Activated T-cell treated with anti-CD3 and anti-CD28 coated beads, Interleukin-2, amount 50 U/mL, for 4 hours (primary cell): ENCODE data around the gene ULK4. TPM values are rescaled to one million over a fixed set of nuclear protein-coding genes. Genes with fewer than 3 reads are reported as not detected.
"Not testable (repeated sequence)": the region's sequence is repeated elsewhere in the genome, so short reads cannot be mapped to it uniquely, and the experiment has no call there.

ENCODE experiments used
- ATAC-seq, 2 donors: fragments of 200-7000 bp; cut with Tn5 transposase; one replicate each; pipeline ENCODE4 v1.10.0; 2021
- DNase-seq: peaks from one replicate; pipeline ENCODE4 v3.0.0-alpha.2; 2020
- H3K27me3 Mint-ChIP-seq: one replicate; pipeline ENCODE4 v1.8.0; 2021; ENCODE audit warnings: low read depth, mixed read lengths
- H3K36me3 Mint-ChIP-seq: one replicate; pipeline ENCODE4 v1.8.0; 2022; ENCODE audit warnings: mixed read lengths; ENCODE audit not compliant: insufficient read depth
- H3K4me1 Mint-ChIP-seq: one replicate; pipeline ENCODE4 v1.8.0; 2021; ENCODE audit warnings: low read depth, mixed read lengths
- H3K4me3 Mint-ChIP-seq: one replicate; pipeline ENCODE4 v1.8.0; 2021; ENCODE audit warnings: mild to moderate bottlenecking, moderate library complexity, mixed read lengths
- H3K9me3 Mint-ChIP-seq: one replicate; pipeline ENCODE4 v1.8.0; 2021; ENCODE audit warnings: mixed read lengths
- total RNA-seq, 3 donors: library from RNA; stranded (reverse); gene quantifications; one replicate each; pipeline ENCODE4 v1.2.1, GENCODE V29; 2021

ULK4 gene
- total RNA-seq, 3 donors from 2014 or later = 7.3 to 8.8 (median 8.2) TPM

DNA sequence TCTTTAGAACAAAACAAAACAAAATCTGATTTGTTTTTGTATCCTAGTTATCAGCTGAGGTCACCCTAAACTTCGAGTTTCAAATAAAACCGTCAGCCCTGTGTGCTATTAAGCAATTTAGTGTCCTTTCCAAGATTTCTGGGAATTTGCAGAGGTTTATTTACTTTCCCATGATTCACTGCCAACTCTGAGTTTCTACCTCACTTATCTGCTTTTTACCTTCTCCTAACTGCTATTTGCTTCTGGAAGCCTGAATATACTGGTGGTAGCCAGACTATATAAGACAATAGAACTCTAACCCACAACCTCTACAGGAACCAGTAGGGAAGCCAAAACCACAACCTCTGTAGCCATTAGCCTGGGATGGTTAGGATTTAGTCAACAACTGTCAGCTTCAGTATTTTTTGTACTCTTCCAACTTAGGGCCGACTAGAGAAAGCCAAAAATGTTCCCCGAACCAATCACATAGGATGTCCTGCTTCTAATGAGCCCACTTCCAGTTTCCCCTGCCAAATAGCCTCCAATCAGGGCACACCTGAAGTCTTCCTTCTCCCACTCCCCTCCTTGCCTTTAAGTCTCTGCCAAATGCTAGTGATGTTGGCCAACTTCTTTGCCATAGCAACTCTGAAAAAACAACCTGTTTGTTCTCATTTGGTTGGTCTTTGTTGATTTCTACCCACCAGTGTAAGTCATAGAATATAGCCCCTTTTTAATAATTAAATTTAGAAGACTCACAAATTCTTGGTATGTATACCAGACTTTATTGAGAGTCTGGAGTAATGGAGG lies 273.1 kb downstream of the ULK4 start:
- Mint-ChIP-seq H3K9me3 (peaks cover 4% of the 10 kb centered on the region), H3K36me3 (peaks cover 17% of the 10 kb centered on the region), H3K27me3 (no peaks in the 10 kb centered on the region), H3K4me3 (no peak overlapping the region), H3K4me1 (peaks cover 2% of the 10 kb centered on the region)
- ATAC-seq = no peak
- no peak for DNase-seq

DNA sequence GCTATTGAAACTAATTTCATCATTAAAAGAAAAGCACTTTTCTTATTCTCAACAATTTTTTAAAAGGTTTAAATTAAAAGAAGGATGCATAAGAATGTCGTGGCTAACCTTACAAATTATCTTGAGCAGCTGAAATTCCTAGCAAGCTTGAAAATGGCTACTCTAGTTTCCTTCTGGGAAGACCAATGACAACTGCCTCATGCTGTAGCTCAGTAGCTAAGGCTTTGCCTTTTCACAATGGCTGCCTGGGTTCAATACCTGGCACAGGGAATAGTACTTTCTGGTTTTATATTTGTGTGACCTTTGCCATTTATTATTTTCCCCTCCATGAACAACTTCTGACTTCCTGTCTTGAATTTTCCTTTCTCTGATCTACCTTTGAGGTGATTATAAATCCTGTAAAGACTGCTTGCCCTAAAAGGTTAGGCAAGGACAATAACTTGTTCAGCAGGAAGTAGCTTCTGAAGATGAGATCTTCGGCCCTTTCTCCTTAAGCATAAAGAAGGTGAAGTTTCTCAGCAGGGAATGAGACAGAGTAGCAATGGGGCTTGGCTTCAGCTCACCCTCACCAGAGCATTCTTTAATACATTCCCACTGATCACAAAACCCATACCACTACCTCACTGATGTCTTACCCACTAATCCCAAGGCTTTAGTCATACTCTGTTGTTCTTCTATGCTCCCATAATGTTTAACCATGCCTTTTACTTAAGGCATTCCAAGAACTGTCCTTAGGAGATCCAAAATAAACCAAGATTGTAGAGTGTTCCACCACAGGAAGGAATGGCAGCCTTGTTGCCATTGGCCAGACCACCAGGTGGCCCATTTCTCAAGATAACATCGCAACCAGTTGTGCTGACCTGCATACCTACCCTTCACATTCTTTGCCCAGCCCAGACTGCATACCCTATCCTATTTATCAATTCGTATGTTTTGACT lies 276.8 kb downstream of the ULK4 start:
- DNase-seq (no peak), ATAC-seq (no peak)
- no peak overlapping the region for H3K4me3 Mint-ChIP-seq
- no peaks in the 10 kb centered on the region for H3K4me1 Mint-ChIP-seq
- peaks cover 26% of the 10 kb centered on the region for H3K36me3 Mint-ChIP-seq
- H3K27me3 Mint-ChIP-seq = no peaks in the 10 kb centered on the region
- no peaks in the 10 kb centered on the region for H3K9me3 Mint-ChIP-seq

DNA sequence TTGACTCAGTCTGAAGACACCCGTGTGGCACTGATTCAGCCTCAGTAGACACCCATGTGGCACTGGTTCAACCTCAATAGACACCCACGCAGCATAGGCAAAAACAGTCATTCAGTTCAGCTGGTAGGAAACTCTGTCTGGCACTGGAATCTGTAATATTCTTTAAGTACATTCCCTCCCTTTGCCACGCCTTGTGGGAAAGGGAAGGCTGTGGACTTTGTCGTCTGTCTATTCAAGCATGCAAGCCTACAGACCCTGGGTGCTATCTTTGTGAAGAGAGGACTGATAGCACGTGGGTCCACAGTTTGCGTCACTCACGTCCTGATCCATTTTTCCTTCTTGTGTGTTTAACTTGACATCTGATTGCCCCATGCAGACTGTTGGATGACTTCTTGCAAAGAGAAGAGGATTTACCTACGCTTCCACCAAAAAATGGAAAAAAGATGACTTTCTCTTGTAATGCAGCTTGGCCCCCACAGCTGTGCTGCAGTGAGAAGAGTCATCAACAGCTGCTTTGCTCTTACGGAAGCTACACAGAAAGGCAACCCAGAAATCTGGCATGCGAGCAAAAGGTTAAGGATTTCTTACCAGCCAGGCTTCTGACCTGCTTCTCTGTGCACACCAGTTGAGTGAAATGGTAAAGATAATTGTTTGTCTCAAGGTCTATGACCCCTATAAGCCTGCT lies 278.1 kb downstream of the ULK4 start:
- Mint-ChIP-seq H3K36me3 (peaks cover 26% of the 10 kb centered on the region), H3K9me3 (no peaks in the 10 kb centered on the region), H3K27me3 (no peaks in the 10 kb centered on the region), H3K4me1 (no peaks in the 10 kb centered on the region), H3K4me3 (no peak overlapping the region)
- no peak for DNase-seq
- ATAC-seq = no peak

DNA sequence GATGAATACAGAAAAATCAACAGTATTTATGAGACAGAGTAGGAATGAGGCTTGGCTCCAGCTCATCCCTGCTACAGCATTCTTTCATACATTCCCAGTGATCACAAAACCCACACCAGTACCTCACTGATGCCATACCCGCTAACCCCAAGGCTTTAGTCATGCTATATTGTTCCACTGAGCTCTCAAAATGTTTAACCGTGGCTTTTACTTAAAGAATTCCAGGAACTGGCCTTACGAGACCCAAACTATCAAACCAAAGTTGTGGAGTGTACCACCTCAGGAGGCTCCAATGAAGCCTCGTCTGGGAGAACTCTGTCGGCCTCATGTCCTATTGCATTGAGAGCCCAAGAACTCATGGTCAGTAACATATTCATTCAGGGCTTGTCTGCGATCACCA lies 278.9 kb downstream of the ULK4 start:
- Mint-ChIP-seq H3K4me1 (no peaks in the 10 kb centered on the region), H3K27me3 (no peaks in the 10 kb centered on the region), H3K9me3 (no peaks in the 10 kb centered on the region), H3K4me3 (no peak overlapping the region), H3K36me3 (peaks cover 24% of the 10 kb centered on the region)
- no peak for ATAC-seq
- no peak for DNase-seq

DNA sequence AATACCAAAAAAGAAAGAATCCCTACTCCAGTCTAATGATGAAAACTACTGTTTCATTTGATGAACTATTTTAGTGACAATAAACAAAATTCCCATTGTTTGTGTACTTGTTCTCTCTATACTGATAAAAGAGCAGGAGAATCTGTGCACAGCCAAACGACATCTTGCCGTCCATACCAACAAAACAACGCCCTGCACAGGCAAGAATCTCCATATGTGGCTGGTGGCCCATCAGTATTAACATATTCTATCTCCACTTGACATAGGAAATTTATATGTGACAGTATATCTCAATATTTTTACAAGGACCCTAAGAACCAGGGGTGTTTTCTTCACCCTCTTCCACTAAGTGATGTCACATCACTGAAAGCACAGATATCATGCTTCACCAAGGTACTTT lies 279.5 kb downstream of the ULK4 start:
- DNase-seq (no peak), ATAC-seq (no peak)
- Mint-ChIP-seq H3K9me3 (no peaks in the 10 kb centered on the region), H3K4me3 (no peak overlapping the region), H3K4me1 (no peaks in the 10 kb centered on the region), H3K36me3 (peaks cover 24% of the 10 kb centered on the region), H3K27me3 (no peaks in the 10 kb centered on the region)

DNA sequence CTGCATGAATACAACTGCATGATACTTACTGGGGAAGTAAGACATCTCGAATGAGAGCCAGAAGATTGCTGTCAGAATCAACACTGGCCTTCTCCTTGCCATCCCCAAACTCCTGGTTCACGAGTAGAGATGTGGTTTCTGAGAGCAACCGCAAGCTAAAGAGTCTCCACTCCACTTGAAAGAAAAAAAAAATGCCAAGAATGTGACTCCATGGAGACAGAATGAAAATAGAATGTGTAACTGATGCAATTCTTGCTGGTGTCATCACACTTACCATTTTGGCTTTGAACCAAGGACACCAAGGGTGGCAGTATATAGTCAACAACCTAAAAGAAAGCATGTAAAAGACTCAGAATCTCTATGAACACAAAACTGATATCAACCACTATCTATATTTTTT lies 280.4 kb downstream of the ULK4 start:
- ATAC-seq = no peak

DNA sequence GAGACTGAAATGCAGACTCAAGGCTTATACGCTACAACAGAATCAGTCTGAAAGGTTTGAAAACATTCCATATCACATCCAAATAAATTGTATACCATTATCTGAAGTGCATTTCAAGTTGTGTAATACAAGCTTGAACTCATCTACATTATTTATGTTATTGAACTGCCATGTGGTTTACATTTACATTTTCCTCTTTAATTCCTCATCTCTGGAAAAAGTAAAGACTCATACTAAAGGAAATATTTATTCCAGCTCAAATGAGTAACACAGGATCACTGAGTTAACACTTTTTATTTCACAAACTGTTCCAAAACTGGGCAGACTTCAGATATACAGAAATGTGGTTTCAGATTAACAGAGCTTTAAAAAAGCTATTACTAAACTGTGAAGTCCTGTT lies 282.5 kb downstream of the ULK4 start:
- H3K9me3 Mint-ChIP-seq = no peaks in the 10 kb centered on the region
- H3K4me3 Mint-ChIP-seq = no peak overlapping the region
- H3K36me3 Mint-ChIP-seq = peaks cover 18% of the 10 kb centered on the region
- H3K4me1 Mint-ChIP-seq = no peaks in the 10 kb centered on the region
- ATAC-seq (no peak), DNase-seq (no peak)
- H3K27me3 Mint-ChIP-seq = no peaks in the 10 kb centered on the region

More for the DNA sequence above, 280.4 kb downstream of the ULK4 start:
- Mint-ChIP-seq H3K27me3 (no peaks in the 10 kb centered on the region), H3K36me3 (peaks cover 24% of the 10 kb centered on the region), H3K4me3 (no peak overlapping the region), H3K4me1 (no peaks in the 10 kb centered on the region), H3K9me3 (no peaks in the 10 kb centered on the region)
- DNase-seq = no peak

DNA sequence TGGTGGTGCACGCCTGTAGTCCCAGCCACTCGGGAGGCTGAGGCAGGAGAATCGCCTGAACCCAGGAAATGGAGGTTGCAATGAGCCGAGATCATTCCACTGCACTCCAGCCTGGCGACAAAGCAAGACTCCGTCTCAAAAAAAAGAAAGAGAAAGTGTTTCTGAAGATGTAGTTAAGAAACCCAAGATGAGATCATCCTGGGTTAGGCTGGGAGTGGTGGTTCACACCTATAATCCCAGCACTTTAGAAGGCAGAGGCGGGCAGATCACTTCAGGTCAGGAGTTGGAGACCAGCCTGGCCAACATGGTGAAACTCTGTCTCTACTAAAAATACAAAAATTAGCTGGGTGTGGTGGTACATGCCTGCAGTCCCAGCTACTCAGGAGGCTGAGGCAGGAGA lies 286.8 kb downstream of the ULK4 start:
- not testable (repeated sequence) for DNase-seq, H3K4me1 Mint-ChIP-seq, H3K4me3 Mint-ChIP-seq, H3K9me3 Mint-ChIP-seq, H3K27me3 Mint-ChIP-seq, ATAC-seq
- H3K36me3 Mint-ChIP-seq = peaks cover 16% of the 10 kb centered on the region

DNA sequence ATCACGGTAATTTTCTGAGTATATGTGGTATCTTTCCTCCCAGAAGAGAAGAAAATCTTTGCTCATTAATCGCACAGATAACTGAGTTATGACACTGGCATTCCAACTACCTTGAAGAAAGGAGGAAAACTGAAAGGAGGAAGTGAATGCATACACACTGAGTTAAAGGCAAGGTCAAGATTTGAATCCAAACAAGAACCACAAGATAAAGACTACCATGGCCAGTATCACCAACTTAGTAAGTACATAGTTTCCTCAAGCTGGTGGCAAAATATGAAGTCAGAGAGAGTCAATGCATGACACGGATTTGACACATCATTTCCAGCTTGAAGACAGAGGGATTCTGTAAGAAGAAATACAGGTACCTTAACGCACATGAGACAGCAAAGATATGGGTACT lies 287.5 kb downstream of the ULK4 start:
- H3K4me1 Mint-ChIP-seq = no peaks in the 10 kb centered on the region
- no peak overlapping the region for H3K4me3 Mint-ChIP-seq
- H3K9me3 Mint-ChIP-seq = peaks cover 5% of the 10 kb centered on the region
- ATAC-seq (no peak), DNase-seq (no peak)
- H3K36me3 Mint-ChIP-seq = peaks cover 20% of the 10 kb centered on the region
- H3K27me3 Mint-ChIP-seq = no peaks in the 10 kb centered on the region

DNA sequence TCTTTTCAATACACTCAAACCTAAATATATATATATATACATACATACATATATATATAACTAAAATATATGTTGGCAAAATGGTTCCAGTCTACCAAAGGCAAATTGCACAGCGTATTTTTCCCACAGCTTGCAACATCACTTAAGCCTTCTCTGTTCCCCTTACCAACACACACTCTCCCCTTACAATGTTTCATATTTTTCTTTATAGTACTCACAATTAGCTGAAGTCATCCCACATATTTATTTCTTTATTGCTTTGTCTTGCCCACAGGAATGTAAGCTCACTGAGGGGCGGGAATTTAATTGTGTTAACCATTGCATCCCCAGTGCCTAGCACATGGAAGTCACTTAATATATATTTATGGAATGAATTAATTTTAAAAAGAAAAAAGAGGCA lies 288.3 kb downstream of the ULK4 start:
- Mint-ChIP-seq H3K27me3 (no peaks in the 10 kb centered on the region), H3K9me3 (peaks cover 5% of the 10 kb centered on the region), H3K4me1 (no peaks in the 10 kb centered on the region), H3K4me3 (no peak overlapping the region), H3K36me3 (peaks cover 22% of the 10 kb centered on the region)
- ATAC-seq = no peak
- no peak for DNase-seq

DNA sequence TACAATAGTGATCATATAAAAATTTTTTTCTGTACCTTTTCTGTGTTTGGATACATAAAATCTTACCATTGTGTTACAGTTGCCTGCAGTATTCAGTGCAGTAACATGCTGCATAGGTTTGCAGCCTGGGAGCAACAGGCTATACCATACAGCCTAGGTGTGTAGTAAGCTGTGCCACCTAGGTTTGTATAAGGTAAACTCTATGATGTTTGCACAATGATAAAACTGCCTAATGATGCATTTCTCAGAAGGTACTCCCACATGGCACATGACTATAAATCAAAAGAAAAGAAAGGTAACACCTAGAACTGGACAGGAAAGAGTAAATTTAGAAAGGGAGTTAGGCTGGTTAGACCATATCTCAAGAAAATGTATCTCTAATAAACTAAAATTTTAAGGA lies 293.5 kb downstream of the ULK4 start:
- DNase-seq (no peak), ATAC-seq (no peak)
- H3K4me3 Mint-ChIP-seq = no peak overlapping the region
- no peaks in the 10 kb centered on the region for H3K4me1 Mint-ChIP-seq
- H3K9me3 Mint-ChIP-seq = peaks cover 28% of the 10 kb centered on the region
- H3K36me3 Mint-ChIP-seq = peaks cover 52% of the 10 kb centered on the region
- H3K27me3 Mint-ChIP-seq = no peaks in the 10 kb centered on the region

DNA sequence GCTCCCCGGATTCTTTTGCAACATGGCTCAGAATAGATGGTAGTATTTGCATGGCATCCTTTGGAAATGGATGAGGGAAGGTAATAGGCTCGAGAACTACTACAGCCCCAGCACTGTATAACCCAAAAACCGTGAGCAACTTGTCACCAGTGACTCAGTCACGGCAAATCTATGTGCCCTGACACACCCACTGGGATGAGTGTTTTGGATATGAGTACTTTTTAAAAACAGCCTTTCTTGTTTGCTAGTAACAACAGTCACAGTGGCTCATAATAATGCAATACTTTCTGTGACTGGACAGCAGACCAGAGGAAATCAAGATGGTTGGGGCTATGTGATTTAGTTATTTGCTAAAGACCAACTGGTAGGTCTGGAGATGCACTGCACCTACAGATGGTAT lies 299.6 kb downstream of the ULK4 start:
- peaks cover 23% of the 10 kb centered on the region for H3K9me3 Mint-ChIP-seq

DNA sequence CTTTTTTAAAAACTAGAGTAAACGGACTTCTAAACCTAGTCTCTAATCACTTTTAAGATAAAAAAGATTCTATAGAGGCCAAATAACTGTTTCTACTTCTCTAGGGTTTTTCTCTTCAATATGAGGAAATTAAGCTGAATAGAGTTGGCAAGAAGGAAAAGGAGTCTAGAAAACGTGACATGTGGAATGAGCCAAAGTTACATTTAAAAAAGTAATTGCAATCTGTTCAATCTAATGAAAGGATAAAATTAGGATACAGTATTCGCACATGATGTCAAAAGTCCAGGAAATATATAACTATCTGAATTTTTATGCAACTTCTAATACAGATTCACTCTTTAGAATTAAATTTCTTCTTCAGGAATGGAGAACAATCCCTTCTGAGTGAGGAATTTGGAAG lies 300.1 kb downstream of the ULK4 start:
- H3K9me3 Mint-ChIP-seq = peaks cover 23% of the 10 kb centered on the region
- no peaks in the 10 kb centered on the region for H3K4me1 Mint-ChIP-seq
- no peak overlapping the region for H3K4me3 Mint-ChIP-seq
- DNase-seq (no peak), ATAC-seq (no peak)
- peaks cover 36% of the 10 kb centered on the region for H3K36me3 Mint-ChIP-seq
- H3K27me3 Mint-ChIP-seq = no peaks in the 10 kb centered on the region

More for the DNA sequence above, 299.6 kb downstream of the ULK4 start:
- H3K4me1 Mint-ChIP-seq = no peaks in the 10 kb centered on the region
- H3K4me3 Mint-ChIP-seq = no peak overlapping the region
- peaks cover 37% of the 10 kb centered on the region for H3K36me3 Mint-ChIP-seq
- no peak for DNase-seq
- ATAC-seq = no peak
- no peaks in the 10 kb centered on the region for H3K27me3 Mint-ChIP-seq

DNA sequence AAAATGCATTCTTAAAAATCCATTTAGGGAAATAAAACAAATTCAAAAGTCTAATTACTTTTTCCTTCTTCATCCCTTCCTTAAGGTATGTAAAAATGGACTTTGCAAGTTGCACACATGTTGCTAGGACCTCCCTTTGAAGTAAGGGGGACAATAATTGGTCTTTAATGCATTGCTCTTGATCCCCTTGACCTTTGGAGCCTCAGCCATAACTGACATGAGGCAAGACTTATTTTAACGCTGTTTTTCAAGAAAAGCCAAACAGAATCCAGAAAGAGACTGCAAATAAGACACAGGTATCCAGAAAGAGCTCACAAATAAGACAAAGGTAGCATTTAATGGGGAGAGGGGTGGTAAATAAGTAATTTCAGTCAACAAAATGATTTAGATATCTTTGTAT lies 301.4 kb downstream of the ULK4 start:
- H3K36me3 Mint-ChIP-seq = peaks cover 27% of the 10 kb centered on the region

More for the DNA sequence above, 301.4 kb downstream of the ULK4 start:
- ATAC-seq (no peak), DNase-seq (no peak)
- H3K4me1 Mint-ChIP-seq = no peaks in the 10 kb centered on the region
- H3K4me3 Mint-ChIP-seq = no peak overlapping the region
- no peaks in the 10 kb centered on the region for H3K27me3 Mint-ChIP-seq
- H3K9me3 Mint-ChIP-seq = peaks cover 12% of the 10 kb centered on the region
